Measurements from ENCODE around the gene MYH16. TPM values are rescaled to one million over a fixed set of nuclear protein-coding genes. Genes with fewer than 3 reads are reported as not detected.

The MYH16 gene
- total and polyA plus RNA-seq, 10 of the 15 experiments (the other 5 are each of a cell fraction or from before 2014, with no cell fraction given), result 0.03 to 0.33 (median 0.04) TPM; not detected in 3

DNA sequence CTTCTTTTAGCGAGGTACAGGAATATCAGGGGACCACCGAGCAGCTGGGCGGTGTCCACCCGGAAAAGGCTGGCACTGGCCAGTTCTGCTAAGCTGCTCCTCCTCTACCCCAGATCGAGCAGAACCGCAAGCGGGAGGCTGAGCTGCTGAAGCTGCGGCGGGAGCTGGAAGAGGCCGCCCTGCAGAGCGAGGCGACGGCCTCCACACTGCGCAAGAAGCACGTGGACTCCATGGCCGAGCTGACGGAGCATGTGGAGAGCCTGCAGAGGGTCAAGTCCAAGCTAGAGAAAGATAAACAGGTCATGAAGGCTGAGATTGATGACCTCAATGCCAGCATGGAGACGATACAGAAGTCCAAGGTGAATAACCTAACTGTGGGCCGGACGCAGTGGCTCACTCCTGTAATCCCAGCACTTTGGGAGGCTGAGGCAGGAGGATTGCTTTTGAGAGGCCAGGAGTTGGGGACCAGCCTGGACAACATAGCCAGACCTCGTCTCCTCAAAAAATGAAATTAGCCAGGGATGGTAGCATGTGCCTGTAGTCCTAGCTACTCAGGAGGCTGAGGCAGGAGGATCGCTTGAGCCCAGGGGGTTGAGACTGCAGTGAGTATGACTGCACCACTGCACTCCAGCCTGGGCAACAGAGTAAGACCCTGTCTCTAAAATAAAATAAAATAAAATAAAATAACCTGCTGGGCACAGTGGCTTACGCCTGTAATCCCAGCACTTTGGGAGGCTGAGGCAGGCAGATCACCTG, 15.3 kb downstream of the MYH16 start (continued):
- TF ChIP-seq, protein P1, sequence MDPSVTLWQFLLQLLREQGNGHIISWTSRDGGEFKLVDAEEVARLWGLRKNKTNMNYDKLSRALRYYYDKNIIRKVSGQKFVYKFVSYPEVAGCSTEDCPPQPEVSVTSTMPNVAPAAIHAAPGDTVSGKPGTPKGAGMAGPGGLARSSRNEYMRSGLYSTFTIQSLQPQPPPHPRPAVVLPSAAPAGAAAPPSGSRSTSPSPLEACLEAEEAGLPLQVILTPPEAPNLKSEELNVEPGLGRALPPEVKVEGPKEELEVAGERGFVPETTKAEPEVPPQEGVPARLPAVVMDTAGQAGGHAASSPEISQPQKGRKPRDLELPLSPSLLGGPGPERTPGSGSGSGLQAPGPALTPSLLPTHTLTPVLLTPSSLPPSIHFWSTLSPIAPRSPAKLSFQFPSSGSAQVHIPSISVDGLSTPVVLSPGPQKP (IDR thresholded peaks at IDR 0.05; ENCODE audit: low read depth, low read length), result no peak

DNA sequence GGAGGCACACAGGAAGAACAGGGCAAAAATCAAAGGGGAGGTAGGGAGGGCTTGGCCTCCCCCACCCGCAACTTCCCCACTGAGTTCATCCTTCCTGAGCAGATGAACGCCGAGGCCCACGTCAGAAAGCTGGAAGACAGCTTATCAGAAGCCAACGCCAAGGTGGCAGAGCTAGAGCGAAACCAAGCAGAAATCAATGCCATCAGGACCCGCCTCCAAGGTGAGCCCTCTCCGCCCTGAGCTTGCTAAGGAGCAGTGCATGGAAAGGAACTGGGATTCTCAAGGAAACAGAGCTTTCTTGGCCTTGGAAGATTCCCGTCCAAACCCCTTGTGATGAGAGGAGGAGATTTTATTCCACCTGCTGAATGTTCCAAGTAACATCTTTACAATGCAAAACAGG, 16.5 kb downstream of the MYH16 start:
- intact Hi-C loops (cut with micrococcal nuclease; ENCODE audit: unreplicated experiment), result no loop called here
- DNase-seq (ENCODE audit: low read depth, low spot score) (no peak), ATAC-seq (no peak), FAIRE-seq (no peak)
- no peaks in the 10 kb centered on the region for H3K4me1 ChIP-seq (ENCODE audit: control insufficient read depth, insufficient read depth, low read length)
- ChIA-PET SMC1A (ENCODE audit: uncharacterized antibody, unreplicated experiment) (no interaction called here), CTCF (interaction anchor here (0.5 kb wide), 1 partner anchor 94 kb away, joined by 3 read pairs; no protein-coding TSS in a partner anchor), POLR2A (no interaction called here), RAD21 (ENCODE audit: unreplicated experiment) (no interaction called here)
- H3K9me3 ChIP-seq (replicated peaks; ENCODE audit: control insufficient read depth, insufficient read depth, low read length), result no peaks in the 10 kb centered on the region
- WGBS (ENCODE audit: insufficient coverage, insufficient replicate concordance, low lambda C conversion rate, missing lambda C conversion rate), result 54% methylated on average over 9 of the region's 9 CpGs
- no peaks in the 10 kb centered on the region for H3K27me3 ChIP-seq (replicated peaks in 1 of 2; ENCODE audit: control insufficient read depth in 2 of 2, insufficient read depth in 2 of 2, low read length in 1 of 2)
- TF ChIP-seq KLF5 (IDR thresholded peaks at IDR 0.05; ENCODE audit: partially characterized antibody), result no peak
- TF ChIP-seq, protein P2, sequence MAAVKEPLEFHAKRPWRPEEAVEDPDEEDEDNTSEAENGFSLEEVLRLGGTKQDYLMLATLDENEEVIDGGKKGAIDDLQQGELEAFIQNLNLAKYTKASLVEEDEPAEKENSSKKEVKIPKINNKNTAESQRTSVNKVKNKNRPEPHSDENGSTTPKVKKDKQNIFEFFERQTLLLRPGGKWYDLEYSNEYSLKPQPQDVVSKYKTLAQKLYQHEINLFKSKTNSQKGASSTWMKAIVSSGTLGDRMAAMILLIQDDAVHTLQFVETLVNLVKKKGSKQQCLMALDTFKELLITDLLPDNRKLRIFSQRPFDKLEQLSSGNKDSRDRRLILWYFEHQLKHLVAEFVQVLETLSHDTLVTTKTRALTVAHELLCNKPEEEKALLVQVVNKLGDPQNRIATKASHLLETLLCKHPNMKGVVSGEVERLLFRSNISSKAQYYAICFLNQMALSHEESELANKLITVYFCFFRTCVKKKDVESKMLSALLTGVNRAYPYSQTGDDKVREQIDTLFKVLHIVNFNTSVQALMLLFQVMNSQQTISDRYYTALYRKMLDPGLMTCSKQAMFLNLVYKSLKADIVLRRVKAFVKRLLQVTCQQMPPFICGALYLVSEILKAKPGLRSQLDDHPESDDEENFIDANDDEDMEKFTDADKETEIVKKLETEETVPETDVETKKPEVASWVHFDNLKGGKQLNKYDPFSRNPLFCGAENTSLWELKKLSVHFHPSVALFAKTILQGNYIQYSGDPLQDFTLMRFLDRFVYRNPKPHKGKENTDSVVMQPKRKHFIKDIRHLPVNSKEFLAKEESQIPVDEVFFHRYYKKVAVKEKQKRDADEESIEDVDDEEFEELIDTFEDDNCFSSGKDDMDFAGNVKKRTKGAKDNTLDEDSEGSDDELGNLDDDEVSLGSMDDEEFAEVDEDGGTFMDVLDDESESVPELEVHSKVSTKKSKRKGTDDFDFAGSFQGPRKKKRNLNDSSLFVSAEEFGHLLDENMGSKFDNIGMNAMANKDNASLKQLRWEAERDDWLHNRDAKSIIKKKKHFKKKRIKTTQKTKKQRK (IDR thresholded peaks at IDR 0.05; ENCODE audit: low read depth, low read length), result no peak
- TF ChIP-seq RFX5 (IDR thresholded peaks at IDR 0.05; ENCODE audit: low read depth, low read length), result no peak
- TF ChIP-seq PAX8 (IDR thresholded peaks at IDR 0.05), result no peak
- no peak for TF ChIP-seq GABPA (IDR thresholded peaks at IDR 0.05; ENCODE audit: low read depth)
- no peak for TF ChIP-seq ZNF274 (IDR thresholded peaks at IDR 0.05; ENCODE audit: insufficient read depth, insufficient read length)
- no peak for TF ChIP-seq PAX5 (IDR thresholded peaks at IDR 0.05; ENCODE audit: borderline replicate concordance, low read depth, low read length)
- no peak for TF ChIP-seq SREBF1 (IDR thresholded peaks at IDR 0.05; ENCODE audit: low read length)
- no peak for TF ChIP-seq JUNB (IDR thresholded peaks at IDR 0.05)
- TF ChIP-seq, protein P3, sequence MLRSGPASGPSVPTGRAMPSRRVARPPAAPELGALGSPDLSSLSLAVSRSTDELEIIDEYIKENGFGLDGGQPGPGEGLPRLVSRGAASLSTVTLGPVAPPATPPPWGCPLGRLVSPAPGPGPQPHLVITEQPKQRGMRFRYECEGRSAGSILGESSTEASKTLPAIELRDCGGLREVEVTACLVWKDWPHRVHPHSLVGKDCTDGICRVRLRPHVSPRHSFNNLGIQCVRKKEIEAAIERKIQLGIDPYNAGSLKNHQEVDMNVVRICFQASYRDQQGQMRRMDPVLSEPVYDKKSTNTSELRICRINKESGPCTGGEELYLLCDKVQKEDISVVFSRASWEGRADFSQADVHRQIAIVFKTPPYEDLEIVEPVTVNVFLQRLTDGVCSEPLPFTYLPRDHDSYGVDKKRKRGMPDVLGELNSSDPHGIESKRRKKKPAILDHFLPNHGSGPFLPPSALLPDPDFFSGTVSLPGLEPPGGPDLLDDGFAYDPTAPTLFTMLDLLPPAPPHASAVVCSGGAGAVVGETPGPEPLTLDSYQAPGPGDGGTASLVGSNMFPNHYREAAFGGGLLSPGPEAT (IDR thresholded peaks at IDR 0.05; ENCODE audit: low read depth), result no peak
- in situ Hi-C loops (cut with MboI), result no loop called here
- no peak overlapping the region for H3K27ac ChIP-seq (ENCODE audit: control insufficient read depth, insufficient read depth)
- BruUV-seq (replicated peaks), result no TSS peak
- H3K9ac ChIP-seq (ENCODE audit: control insufficient read depth, insufficient read depth, low read length), result no peak overlapping the region
- H3K36me3 ChIP-seq (ENCODE audit: control insufficient read depth in 2 of 2, insufficient read depth in 2 of 2, low read length in 1 of 2), result no peaks in the 10 kb centered on the region
- no peak overlapping the region for H2AFZ ChIP-seq (ENCODE audit: control insufficient read depth, low read depth, low read length)
- no peak overlapping the region for H3K4me2 ChIP-seq (ENCODE audit: control insufficient read depth, insufficient read depth)
- H3K4me3 ChIP-seq, result no peak overlapping the region
- H4K20me1 ChIP-seq (ENCODE audit: control insufficient read depth, insufficient read depth), result no peaks in the 10 kb centered on the region
- H3K79me2 ChIP-seq (ENCODE audit: control insufficient read depth, insufficient read depth, low read length), result no peaks in the 10 kb centered on the region
